Aorta (tissue), 5 donors: ENCODE data around the gene BLOC1S2. TPM values are rescaled to one million over a fixed set of nuclear protein-coding genes. Genes with fewer than 3 reads are reported as not detected.
"Not testable (repeated sequence)": the region's sequence is repeated elsewhere in the genome, so short reads cannot be mapped to it uniquely, and the experiment has no call there.

Source experiments
- ATAC-seq: fragments of 200-7000 bp; cut with Tn5 transposase; one replicate; pipeline ENCODE4 v1.9.1; 2022; ENCODE audit warnings: moderate library complexity; ENCODE audit not compliant: low FRiP score
- DNase-seq, 2 donors: peaks; one replicate each; pipeline ENCODE4 v3.0.0-alpha.2; 2020
- H3K27ac ChIP-seq, 2 donors: one replicate each; pipeline ENCODE4 v1.5.1; 2013; ENCODE audit warnings: low read length in 2 of 2, mild to moderate bottlenecking in 2 of 2, moderate library complexity in 2 of 2, control low read depth in 1 of 2, inconsistent platforms in 1 of 2, low read depth in 1 of 2
- H3K27me3 ChIP-seq, 2 donors: one replicate each; pipeline ENCODE4 v1.6.1; 2013; ENCODE audit warnings: control low read depth in 1 of 2, low read length in 1 of 2, mild to moderate bottlenecking in 1 of 2, moderate library complexity in 1 of 2; ENCODE audit not compliant: insufficient read depth in 2 of 2, control insufficient read depth in 1 of 2
- H3K36me3 ChIP-seq, 2 donors: one replicate each; pipeline ENCODE4 v1.6.1; 2013; ENCODE audit warnings: control low read depth in 1 of 2, low read length in 1 of 2, mild to moderate bottlenecking in 1 of 2; ENCODE audit not compliant: insufficient read depth in 2 of 2, control insufficient read depth in 1 of 2
- H3K4me1 ChIP-seq, 2 donors: one replicate each; pipeline ENCODE4 v1.6.1; 2013; ENCODE audit warnings: low read length in 2 of 2, control low read depth in 1 of 2, mild to moderate bottlenecking in 1 of 2, moderate library complexity in 1 of 2; ENCODE audit not compliant: insufficient read depth in 2 of 2, control insufficient read depth in 1 of 2
- H3K4me3 ChIP-seq, 2 donors: one replicate each; pipeline ENCODE4 v1.5.1; 2013; ENCODE audit warnings: low read length in 2 of 2, control low read depth in 1 of 2, mild to moderate bottlenecking in 1 of 2
- H3K9me3 ChIP-seq: one replicate; pipeline ENCODE4 v1.6.1; 2013; ENCODE audit warnings: mild to moderate bottlenecking, low read length; ENCODE audit not compliant: control insufficient read depth
- WGBS, 2 donors: extraction: QIAGEN DNeasy Blood & Tissue Kit; methylation state at CpG; one replicate each; pipeline ENCODE4 v1.1.7; 2013; 5-methylcytosine and 5-hydroxymethylcytosine counted together
- intact Hi-C, 2 donors: fragments of 100-400 bp; cut with DNase I; formaldehyde crosslinking; loops; one replicate each; pipeline versions ENCODE4 v1.14.2 to v1.15.0; 2022
- polyA plus RNA-seq, 2 donors: library from polyadenylated mRNA; stranded (reverse); fragments of 200-250 nt; gene quantifications; one replicate each; pipeline ENCODE4 v1.2.3, GENCODE V29; 2013
- total RNA-seq, 2 donors: library from RNA; stranded (reverse); fragmentation: NEBNext Ultra II Directional; extraction: Animal tissue kit (Norgen Biotek cat#: 25700); gene quantifications; one replicate each; pipeline ENCODE4 v1.2.1, GENCODE V29; 2021
- donor health status: healthy with polysubstance abuse.
- donor health status: Bipolar disorder and iron deficiency.
- donor health status: DM: no; HTN: no; CAD: no.
- donor health status: DM: no; HTN: no; CAD: no.
- donor health status: DM: yes; HTN: yes; CAD: no.

Gene BLOC1S2
- total and polyA plus RNA-seq, 4 donors, result 21.9 to 58.4 (median 28.5) TPM

- DNase-seq, H3K27ac ChIP-seq, H3K4me3 ChIP-seq, H3K36me3 ChIP-seq, H3K9me3 ChIP-seq, H3K27me3 ChIP-seq, intact Hi-C loops, ATAC-seq, H3K4me1 ChIP-seq: not testable (repeated sequence)
- 61 to 78% methylated on average over 5 of the region's 5 CpGs for WGBS, 2 donors
Measured at GRCh38 chr10:100301123-100301522, 14.6 kb upstream of the BLOC1S2 start.

GRCh38 chr10:100297242-100297641, 10.8 kb upstream of the BLOC1S2 start:
- Histone ChIP-seq H3K4me3 (no peak overlapping the region), H3K36me3 (no peaks in the 10 kb centered on the region), H3K9me3 (no peaks in the 10 kb centered on the region), H3K4me1 (no peaks in the 10 kb centered on the region), H3K27me3 (peaks cover 0 to 2% of the 10 kb centered on the region in 2 donors), H3K27ac (no peak overlapping the region)
- intact Hi-C loops, result no loop called here
- no peak for ATAC-seq
- WGBS, 2 donors, result 72 to 77% methylated on average over 9 of the region's 9 CpGs
- DNase-seq, result no peak

- H3K27ac ChIP-seq, result no peak overlapping the region
Measured at GRCh38 chr10:100293066-100293465, 6.6 kb upstream of the BLOC1S2 start.

GRCh38 chr10:100292300-100292699, 5.8 kb upstream of the BLOC1S2 start:
- intact Hi-C loops, ATAC-seq: not testable (repeated sequence)
- 72 to 86% methylated on average over 4 of the region's 4 CpGs for WGBS, 2 donors

More at GRCh38 chr10:100293066-100293465, 6.6 kb upstream of the BLOC1S2 start:
- Histone ChIP-seq H3K4me1 (no peaks in the 10 kb centered on the region), H3K27me3 (peaks cover 0 to 2% of the 10 kb centered on the region in 2 donors), H3K9me3 (no peaks in the 10 kb centered on the region), H3K4me3 (no peak overlapping the region), H3K36me3 (no peaks in the 10 kb centered on the region)
- intact Hi-C loops, result no loop called here
- ATAC-seq, result no peak
- no peak for DNase-seq

GRCh38 chr10:100291356-100291755, 4.9 kb upstream of the BLOC1S2 start:
- WGBS, 2 donors, result 70 to 72% methylated on average over 3 of the region's 3 CpGs
- Histone ChIP-seq H3K4me1 (no peaks in the 10 kb centered on the region), H3K4me3 (no peak overlapping the region), H3K27ac (no peak overlapping the region), H3K9me3 (no peaks in the 10 kb centered on the region), H3K27me3 (peaks cover 0 to 2% of the 10 kb centered on the region in 2 donors), H3K36me3 (no peaks in the 10 kb centered on the region)
- intact Hi-C loops, result no loop called here
- DNase-seq, result no peak
- ATAC-seq, result no peak

More at GRCh38 chr10:100292300-100292699, 5.8 kb upstream of the BLOC1S2 start:
- H3K36me3 ChIP-seq, H3K27ac ChIP-seq, H3K27me3 ChIP-seq, H3K9me3 ChIP-seq, H3K4me3 ChIP-seq, H3K4me1 ChIP-seq: not testable (repeated sequence)
- DNase-seq, result peak in 1 of 2 donors; percentile 79

GRCh38 chr10:100289641-100290040, 3.2 kb upstream of the BLOC1S2 start:
- 84 to 93% methylated on average over 2 of the region's 2 CpGs for WGBS, 2 donors
- intact Hi-C loops, result loop anchor here in 1 of 2 donors (2.0 kb wide), 1 partner anchor 23 kb away; the partner anchor contains the start of gene CWF19L1
- no peak for ATAC-seq

GRCh38 chr10:100288196-100288595, 1.7 kb upstream of the BLOC1S2 start:
- 85 to 93% methylated on average over 5 of the region's 5 CpGs for WGBS, 2 donors

More at GRCh38 chr10:100289641-100290040, 3.2 kb upstream of the BLOC1S2 start:
- Histone ChIP-seq H3K4me1 (no peaks in the 10 kb centered on the region), H3K4me3 (no peak overlapping the region), H3K27me3 (no peaks in the 10 kb centered on the region), H3K9me3 (no peaks in the 10 kb centered on the region), H3K27ac (no peak overlapping the region), H3K36me3 (no peaks in the 10 kb centered on the region)
- DNase-seq, result no peak

GRCh38 chr10:100287756-100288155, 1.3 kb upstream of the BLOC1S2 start:
- ATAC-seq, result no peak
- no peaks in the 10 kb centered on the region for H3K9me3 ChIP-seq
- H3K27ac ChIP-seq, result no peak overlapping the region
- peaks cover 0 to 2% of the 10 kb centered on the region in 2 donors for H3K36me3 ChIP-seq
- H3K4me1 ChIP-seq, result no peaks in the 10 kb centered on the region
- no peak for DNase-seq
- no peaks in the 10 kb centered on the region for H3K27me3 ChIP-seq
- no peak overlapping the region for H3K4me3 ChIP-seq
- intact Hi-C loops, result loop anchor here in 1 of 2 donors (2.0 kb wide), 1 partner anchor 21 kb away; the partner anchor contains the start of gene CWF19L1
- 98 to 99% methylated on average over 6 of the region's 6 CpGs for WGBS, 2 donors

More at GRCh38 chr10:100288196-100288595, 1.7 kb upstream of the BLOC1S2 start:
- Histone ChIP-seq H3K36me3 (peaks cover 0 to under 1% of the 10 kb centered on the region in 2 donors), H3K4me1 (no peaks in the 10 kb centered on the region), H3K9me3 (no peaks in the 10 kb centered on the region), H3K27ac (no peak overlapping the region), H3K4me3 (no peak overlapping the region), H3K27me3 (no peaks in the 10 kb centered on the region)
- intact Hi-C loops, result loop anchor here in 1 of 2 donors (2.0 kb wide), 1 partner anchor 21 kb away; the partner anchor contains the start of gene CWF19L1
- ATAC-seq, result no peak
- DNase-seq, result no peak

- Histone ChIP-seq H3K27ac (peak overlapping the region in 1 of 2 donors; percentile 65), H3K4me3 (peak overlapping the region; percentile 53 to 68)
- H3K4me1 ChIP-seq, DNase-seq, H3K36me3 ChIP-seq, intact Hi-C loops, H3K9me3 ChIP-seq, H3K27me3 ChIP-seq, ATAC-seq: not testable (repeated sequence)
- WGBS, 2 donors, result 87 to 89% methylated on average over 12 of the region's 12 CpGs
Measured at GRCh38 chr10:100285326-100285725, 1.2 kb downstream of the BLOC1S2 start.
